Effector memory CD8-positive, alpha-beta T cell (primary cell): ENCODE measurements around the gene CEP250.
"Not testable (repeated sequence)": the region's sequence is repeated elsewhere in the genome, so short reads cannot be mapped to it uniquely, and the experiment has no call there.

Source experiments
- ATAC-seq: fragments of 150-1000 bp; cut with Tn5 transposase; replicated peaks from 2 replicates; pipeline ENCODE4 v1.10.0; 2021; ENCODE audit warnings: mild to moderate bottlenecking, moderate library complexity
- DNase-seq, 3 experiments: peaks; one replicate each; pipeline ENCODE4 v3.0.0; 2021
- H3K27ac Mint-ChIP-seq, 2 donors: one replicate each; pipeline ENCODE4 v1.8.0; 2022; ENCODE audit warnings: mild to moderate bottlenecking in 2 of 2, mixed read lengths in 2 of 2, moderate library complexity in 2 of 2
- H3K27me3 Mint-ChIP-seq, 2 donors: one replicate each; pipeline ENCODE4 v1.8.0; 2022; ENCODE audit warnings: mixed read lengths in 2 of 2
- H3K36me3 Mint-ChIP-seq: one replicate; pipeline ENCODE4 v1.8.0; 2022; ENCODE audit warnings: mild to moderate bottlenecking, moderate library complexity, mixed read lengths; ENCODE audit not compliant: insufficient read depth
- H3K4me1 Mint-ChIP-seq, 2 donors: one replicate each; pipeline ENCODE4 v1.8.0; 2022; ENCODE audit warnings: low read depth in 2 of 2, mixed read lengths in 2 of 2
- H3K4me3 Mint-ChIP-seq, 2 donors: one replicate each; pipeline ENCODE4 v1.8.0; 2022; ENCODE audit warnings: mild to moderate bottlenecking in 2 of 2, mixed read lengths in 2 of 2, moderate library complexity in 2 of 2
- H3K9me3 Mint-ChIP-seq, 2 donors: one replicate each; pipeline ENCODE4 v1.8.0; 2022; ENCODE audit warnings: mixed read lengths in 2 of 2

The CEP250 gene

DNA sequence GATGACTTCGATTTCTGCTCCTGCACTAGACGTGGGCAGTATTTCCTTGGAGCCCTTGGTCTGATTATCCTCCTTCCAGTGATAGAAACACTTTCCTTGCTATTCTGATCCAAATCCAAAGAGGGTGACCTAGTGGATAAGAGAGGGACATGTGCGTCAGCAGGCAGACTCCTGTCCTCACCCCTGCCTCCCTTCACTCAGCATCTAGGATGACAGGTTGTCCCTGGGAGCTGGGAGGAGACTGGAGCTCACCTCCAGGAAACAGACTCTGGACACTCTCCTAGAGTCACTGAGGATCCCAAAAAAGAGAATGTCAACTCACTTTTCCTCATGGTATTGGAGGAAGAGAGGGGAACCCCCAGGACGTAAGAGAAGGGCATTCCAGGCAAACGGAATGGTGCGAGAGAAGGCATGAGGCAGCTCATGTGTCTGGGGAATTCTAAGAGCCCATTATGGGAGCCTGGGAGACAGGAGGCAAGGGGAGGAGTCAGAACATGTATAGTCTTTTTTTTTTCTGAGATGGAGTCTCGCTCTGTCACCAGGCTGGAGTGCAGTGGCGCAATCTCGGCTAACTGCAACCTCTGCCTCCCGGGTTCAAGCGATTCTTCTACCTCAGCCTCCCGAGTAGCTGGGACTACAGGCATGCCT lies 71.8 kb downstream of the CEP250 start:
- no peaks in the 10 kb centered on the region for H3K9me3 Mint-ChIP-seq
- H3K27me3 Mint-ChIP-seq = no peaks in the 10 kb centered on the region
- no peak overlapping the region for H3K4me3 Mint-ChIP-seq
- DNase-seq = no peak
- no peaks in the 10 kb centered on the region for H3K36me3 Mint-ChIP-seq
- H3K27ac Mint-ChIP-seq = no peak overlapping the region
- ATAC-seq = no peak
- H3K4me1 Mint-ChIP-seq = no peaks in the 10 kb centered on the region

DNA sequence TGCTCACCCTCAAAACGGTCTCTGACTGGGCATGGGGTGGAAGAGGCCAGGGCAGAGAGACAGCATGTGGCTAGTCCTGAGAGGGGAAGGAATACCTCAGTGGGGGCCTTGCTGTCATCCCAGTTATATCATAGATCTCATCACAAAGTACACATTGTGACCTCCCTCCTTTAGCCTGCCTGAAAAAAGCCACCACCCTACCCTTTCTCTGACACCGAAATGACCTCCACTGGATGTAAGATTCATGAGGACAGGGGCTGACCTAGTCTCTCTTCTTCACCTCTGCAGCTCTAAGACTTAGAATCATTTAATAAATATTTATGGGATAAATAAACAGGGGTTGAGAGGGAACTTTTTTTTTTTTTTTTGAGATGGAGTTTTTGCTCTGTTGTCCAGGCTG lies 74.2 kb downstream of the CEP250 start, which contains the start of gene C20orf173:
Gene C20orf173 (minus strand): TSS at position 101 of the 400 bp plus-strand sequence. CDS start 279 bp downstream, outside the sequence.
- H3K27ac Mint-ChIP-seq = no peak within 1 kb of the TSS
- no peaks in the 10 kb centered on the region for H3K27me3 Mint-ChIP-seq
- H3K9me3 Mint-ChIP-seq = no peaks in the 10 kb centered on the region
- ATAC-seq (no peak), DNase-seq (no peak)
- no peaks in the 10 kb centered on the region for H3K36me3 Mint-ChIP-seq
- no peaks in the 10 kb centered on the region for H3K4me1 Mint-ChIP-seq
- H3K4me3 Mint-ChIP-seq = no peak within 1 kb of the TSS

DNA sequence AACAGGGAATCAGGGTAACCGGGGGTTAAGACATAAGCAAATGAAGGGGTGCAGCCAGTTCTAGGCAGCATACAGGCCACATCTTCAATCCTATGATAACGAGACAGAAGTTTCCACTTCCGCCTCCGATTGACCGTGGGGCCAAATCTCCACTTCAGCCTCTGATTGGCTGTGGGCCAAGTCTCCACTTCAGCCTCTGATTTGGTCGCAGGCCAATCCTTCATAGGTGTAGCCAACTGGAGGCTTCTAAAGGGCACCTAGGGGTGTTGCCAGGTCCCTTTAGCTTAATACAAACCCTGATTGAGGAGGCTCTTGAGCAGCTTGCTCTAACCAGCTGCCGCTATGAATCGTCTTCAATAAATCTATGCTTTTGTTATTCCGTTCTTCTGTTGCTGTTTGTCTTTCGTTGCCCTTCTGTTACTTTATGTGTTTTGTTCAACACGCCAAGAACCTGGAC lies 84.4 kb downstream of the CEP250 start:
- Mint-ChIP-seq H3K4me1 (peaks cover 11 to 13% of the 10 kb centered on the region in 2 donors), H3K27ac (no peak overlapping the region), H3K36me3 (peaks cover 4% of the 10 kb centered on the region), H3K9me3 (no peaks in the 10 kb centered on the region), H3K27me3 (no peaks in the 10 kb centered on the region), H3K4me3 (no peak overlapping the region)
- peak; percentile 21 for ATAC-seq
- DNase-seq = peak in 2 of 3 experiments; percentile 13 to 20

DNA sequence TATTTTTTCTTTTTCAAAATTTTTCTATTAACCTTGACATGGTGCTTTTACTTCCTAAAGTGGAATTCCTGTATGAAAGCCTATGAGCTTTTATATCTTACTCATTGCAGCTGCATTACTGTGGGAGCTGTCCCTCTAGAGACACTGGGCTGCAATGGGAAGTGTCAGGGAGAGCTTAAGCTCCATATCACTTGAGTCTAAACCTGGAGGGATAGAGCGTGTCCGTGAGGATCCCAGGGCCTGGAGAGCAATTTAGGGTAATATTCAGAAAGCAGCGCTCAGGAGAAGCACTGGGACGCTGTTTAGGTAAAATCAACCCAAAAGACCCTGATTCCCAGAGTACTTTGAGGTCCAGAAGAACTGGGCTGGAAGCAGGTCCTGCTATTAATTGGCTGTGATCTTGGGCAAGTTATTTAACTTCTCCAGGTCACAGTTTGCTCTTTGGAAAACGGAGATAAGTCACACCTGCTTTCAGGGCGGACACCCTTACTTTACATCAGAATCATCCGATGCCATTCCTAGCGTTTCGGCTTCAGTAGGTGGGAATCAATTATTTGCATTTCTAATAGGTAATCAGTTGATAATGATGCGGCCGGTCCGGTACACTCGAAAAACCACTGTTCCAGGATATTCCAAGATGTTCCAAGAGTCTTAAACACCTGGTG lies 85.9 kb downstream of the CEP250 start:
- ATAC-seq (no peak), DNase-seq (no peak)
- Mint-ChIP-seq H3K27me3 (no peaks in the 10 kb centered on the region), H3K27ac (peak overlapping the region; percentile 86 to 92), H3K9me3 (no peaks in the 10 kb centered on the region), H3K36me3 (peaks cover 6% of the 10 kb centered on the region), H3K4me3 (peak overlapping the region; percentile 86 to 92), H3K4me1 (peaks cover 11 to 13% of the 10 kb centered on the region in 2 donors)

DNA sequence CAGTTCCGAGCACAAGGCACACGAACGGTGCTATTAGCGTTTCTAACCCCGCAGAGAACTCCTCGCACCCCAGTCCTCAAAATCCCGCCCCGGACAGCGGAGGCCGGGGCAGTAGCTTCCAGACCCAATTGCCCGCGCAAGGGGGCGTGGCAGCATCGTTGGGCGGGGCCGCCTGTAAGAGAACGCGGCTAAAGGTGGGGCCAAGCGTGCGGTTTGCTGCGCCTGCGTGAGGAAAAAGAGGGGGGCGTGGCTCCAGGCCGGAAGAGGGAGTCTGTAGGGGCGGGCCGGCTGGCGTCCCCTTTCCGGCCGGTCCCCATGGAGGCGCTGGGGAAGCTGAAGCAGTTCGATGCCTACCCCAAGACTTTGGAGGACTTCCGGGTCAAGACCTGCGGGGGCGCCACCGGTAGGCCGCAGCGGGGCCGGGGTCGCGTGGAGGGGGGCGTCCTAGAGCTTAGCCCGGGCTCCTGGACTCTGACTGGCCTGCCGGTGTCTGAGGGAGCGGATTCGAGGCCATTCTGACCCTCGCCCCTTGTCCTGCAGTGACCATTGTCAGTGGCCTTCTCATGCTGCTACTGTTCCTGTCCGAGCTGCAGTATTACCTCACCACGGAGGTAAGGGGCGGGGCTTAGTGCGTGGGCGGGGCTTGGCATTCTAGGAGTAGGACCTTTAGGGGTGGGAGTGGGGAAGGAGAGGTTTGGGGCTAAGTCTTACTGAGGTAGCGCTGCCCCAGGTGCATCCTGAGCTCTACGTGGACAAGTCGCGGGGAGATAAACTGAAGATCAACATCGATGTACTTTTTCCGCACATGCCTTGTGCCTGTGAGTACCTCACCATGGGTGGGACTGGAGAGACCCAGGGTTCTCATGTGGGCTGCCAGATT lies 86.6 kb downstream of the CEP250 start, which contains the start of gene ERGIC3:
Gene ERGIC3 (plus strand): TSS at position 296 of the 880 bp plus-strand sequence. CDS start 20 bp downstream, at position 316.
- peaks cover 11 to 13% of the 10 kb centered on the region in 2 donors for H3K4me1 Mint-ChIP-seq
- H3K36me3 Mint-ChIP-seq = peaks cover 6% of the 10 kb centered on the region
- peak within 1 kb of the TSS; percentile 86 to 92 for H3K4me3 Mint-ChIP-seq

DNA sequence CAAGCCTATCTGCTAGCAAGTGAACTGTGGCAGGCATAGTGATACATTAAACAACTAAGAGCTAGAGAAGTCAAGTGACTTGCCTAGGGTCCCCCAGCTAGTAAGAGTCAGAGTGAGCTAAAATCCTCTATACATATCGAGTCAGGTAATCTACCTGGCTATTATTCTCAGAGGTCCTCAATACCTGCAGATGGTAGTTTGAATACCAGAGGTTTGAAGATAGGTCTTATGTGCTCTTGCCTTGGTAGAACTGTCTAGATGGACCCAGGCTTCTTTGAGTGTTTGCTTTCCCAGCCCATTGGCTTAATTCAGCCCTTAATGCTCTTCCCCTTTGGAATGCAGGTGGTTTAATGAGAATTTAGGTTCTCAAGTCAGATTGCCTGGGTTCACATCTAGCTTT lies 87.6 kb downstream of the CEP250 start:
- DNase-seq (no peak), ATAC-seq (no peak)
- Mint-ChIP-seq H3K4me3 (peak overlapping the region; percentile 86 to 92), H3K36me3 (peaks cover 6% of the 10 kb centered on the region), H3K27me3 (no peaks in the 10 kb centered on the region), H3K27ac (peak overlapping the region; percentile 86 to 92), H3K4me1 (peaks cover 11 to 13% of the 10 kb centered on the region in 2 donors), H3K9me3 (no peaks in the 10 kb centered on the region)

More for the DNA sequence above, 86.6 kb downstream of the CEP250 start, which contains the start of gene ERGIC3:
- Mint-ChIP-seq H3K9me3 (no peaks in the 10 kb centered on the region), H3K27ac (peak within 1 kb of the TSS; percentile 86 to 92), H3K27me3 (no peaks in the 10 kb centered on the region)
- DNase-seq = peak; percentile 96 to 97 (median 96)
- peak; percentile 97 for ATAC-seq

DNA sequence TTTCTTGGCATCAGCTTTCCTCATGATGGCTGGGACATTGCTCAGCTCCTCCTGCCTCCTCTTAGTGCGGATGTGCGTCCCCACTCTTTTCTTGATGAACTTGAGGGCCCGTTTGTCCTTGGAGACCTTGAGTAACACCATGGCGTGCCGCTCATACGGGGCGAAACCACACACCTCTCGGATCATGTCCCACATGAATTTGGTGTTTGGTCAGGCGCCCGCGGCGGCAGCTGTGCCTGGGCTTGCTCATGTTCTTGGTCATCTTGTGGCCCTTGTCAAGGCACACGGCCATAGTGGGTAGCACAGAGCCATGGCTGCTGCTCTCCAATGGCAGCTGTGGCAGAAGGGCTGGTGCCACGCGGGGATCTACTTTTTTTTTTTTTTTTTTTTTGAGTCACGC lies 89.0 kb downstream of the CEP250 start:
- peaks cover 11 to 13% of the 10 kb centered on the region in 2 donors for H3K4me1 Mint-ChIP-seq
- H3K9me3 Mint-ChIP-seq = no peaks in the 10 kb centered on the region
- H3K4me3 Mint-ChIP-seq = no peak overlapping the region
- H3K27me3 Mint-ChIP-seq = no peaks in the 10 kb centered on the region
- DNase-seq (no peak), ATAC-seq (no peak)
- H3K27ac Mint-ChIP-seq = no peak overlapping the region
- peaks cover 13% of the 10 kb centered on the region for H3K36me3 Mint-ChIP-seq

DNA sequence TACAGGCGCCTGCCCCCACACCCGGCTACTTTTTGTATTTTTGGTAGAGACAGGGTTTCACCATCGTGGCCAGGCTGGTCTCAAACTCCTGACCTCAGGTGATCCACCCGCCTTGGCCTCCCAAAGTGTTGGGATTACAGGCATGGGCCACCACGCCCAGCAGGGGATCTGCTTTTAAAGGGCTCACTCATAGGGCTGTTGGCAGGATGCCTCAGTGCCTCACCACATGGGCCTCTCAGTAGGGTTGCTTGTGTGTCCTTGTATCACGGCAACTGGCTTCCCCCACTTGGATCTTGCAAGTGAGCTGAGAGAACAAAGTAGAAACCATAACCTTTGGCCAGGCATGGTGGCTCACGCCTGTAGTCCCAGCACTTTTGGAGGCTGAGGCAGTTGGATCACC lies 89.5 kb downstream of the CEP250 start:
- H3K4me3 Mint-ChIP-seq, ATAC-seq, H3K27ac Mint-ChIP-seq, H3K9me3 Mint-ChIP-seq, H3K27me3 Mint-ChIP-seq, DNase-seq: not testable (repeated sequence)
- H3K36me3 Mint-ChIP-seq = peaks cover 18% of the 10 kb centered on the region
- H3K4me1 Mint-ChIP-seq = peaks cover 11 to 13% of the 10 kb centered on the region in 2 donors

DNA sequence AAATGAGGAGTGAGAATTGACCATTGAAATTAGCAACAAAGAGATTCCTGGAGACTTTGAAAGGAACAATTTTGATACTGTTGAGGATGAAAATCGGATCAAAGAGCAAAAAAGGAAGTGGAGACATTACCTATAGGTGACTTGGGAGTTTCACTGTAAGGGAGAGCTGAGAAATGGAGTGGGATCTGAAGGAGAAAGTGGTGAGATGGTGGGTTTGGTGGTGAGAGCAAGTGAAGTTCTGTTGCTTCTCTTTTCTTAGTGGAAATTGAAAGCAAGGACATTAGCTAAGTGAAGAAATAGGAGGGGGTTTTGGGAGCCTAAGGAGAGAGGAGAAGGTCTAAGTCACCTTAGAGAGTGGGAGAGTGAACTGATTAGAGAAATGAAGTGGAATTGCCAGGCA lies 90.7 kb downstream of the CEP250 start:
- ATAC-seq = no peak

DNA sequence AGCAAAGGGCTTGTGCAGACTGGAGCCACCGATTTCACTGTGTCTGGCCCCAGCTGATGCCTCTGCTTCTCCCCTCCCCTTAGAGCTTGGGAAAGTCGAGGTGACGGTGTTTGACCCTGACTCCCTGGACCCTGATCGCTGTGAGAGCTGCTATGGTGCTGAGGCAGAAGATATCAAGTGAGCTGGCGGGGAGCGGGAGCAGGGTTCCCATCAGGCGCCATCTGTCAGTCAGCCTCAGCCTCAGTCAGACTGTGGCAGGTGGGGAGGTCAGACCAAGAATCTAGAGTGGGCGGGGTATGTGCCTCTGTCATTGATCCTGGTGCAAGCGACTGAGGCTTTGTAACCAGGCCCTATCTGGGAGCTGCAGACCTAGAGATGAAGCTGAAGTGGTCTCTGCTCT lies 91.9 kb downstream of the CEP250 start:
- Mint-ChIP-seq H3K4me3 (no peak overlapping the region), H3K4me1 (peaks cover 6 to 12% of the 10 kb centered on the region in 2 donors), H3K36me3 (peaks cover 20% of the 10 kb centered on the region), H3K27ac (no peak overlapping the region), H3K9me3 (no peaks in the 10 kb centered on the region), H3K27me3 (no peaks in the 10 kb centered on the region)
- DNase-seq (no peak), ATAC-seq (no peak)

More for the DNA sequence above, 90.7 kb downstream of the CEP250 start:
- H3K4me1 Mint-ChIP-seq = peaks cover 11 to 13% of the 10 kb centered on the region in 2 donors
- H3K4me3 Mint-ChIP-seq = no peak overlapping the region
- no peaks in the 10 kb centered on the region for H3K27me3 Mint-ChIP-seq
- DNase-seq = no peak
- no peaks in the 10 kb centered on the region for H3K9me3 Mint-ChIP-seq
- no peak overlapping the region for H3K27ac Mint-ChIP-seq
- peaks cover 20% of the 10 kb centered on the region for H3K36me3 Mint-ChIP-seq

DNA sequence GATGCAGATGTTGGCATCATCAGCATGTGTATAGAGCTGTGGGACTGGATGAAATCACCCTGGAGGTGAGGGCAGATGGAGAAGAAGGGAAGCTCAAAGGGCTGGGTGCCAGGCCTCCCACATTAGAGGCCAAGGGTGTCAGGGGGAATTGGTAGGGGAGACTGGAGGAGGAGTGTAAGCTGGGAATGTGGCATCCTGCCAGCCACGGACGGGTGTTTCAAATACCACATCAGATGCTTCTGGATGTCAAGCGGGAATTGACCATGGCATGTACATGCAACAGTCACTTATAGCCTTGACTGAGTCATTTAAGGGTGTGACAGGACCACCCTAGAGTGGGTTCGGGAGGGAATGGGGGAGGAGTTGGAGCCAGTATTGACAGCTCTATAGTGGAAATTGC lies 96.1 kb downstream of the CEP250 start:
- no peak for ATAC-seq
- Mint-ChIP-seq H3K4me1 (no peaks in the 10 kb centered on the region), H3K4me3 (no peak overlapping the region), H3K27me3 (no peaks in the 10 kb centered on the region), H3K9me3 (no peaks in the 10 kb centered on the region), H3K27ac (no peak overlapping the region), H3K36me3 (peaks cover 18% of the 10 kb centered on the region)
- no peak for DNase-seq

DNA sequence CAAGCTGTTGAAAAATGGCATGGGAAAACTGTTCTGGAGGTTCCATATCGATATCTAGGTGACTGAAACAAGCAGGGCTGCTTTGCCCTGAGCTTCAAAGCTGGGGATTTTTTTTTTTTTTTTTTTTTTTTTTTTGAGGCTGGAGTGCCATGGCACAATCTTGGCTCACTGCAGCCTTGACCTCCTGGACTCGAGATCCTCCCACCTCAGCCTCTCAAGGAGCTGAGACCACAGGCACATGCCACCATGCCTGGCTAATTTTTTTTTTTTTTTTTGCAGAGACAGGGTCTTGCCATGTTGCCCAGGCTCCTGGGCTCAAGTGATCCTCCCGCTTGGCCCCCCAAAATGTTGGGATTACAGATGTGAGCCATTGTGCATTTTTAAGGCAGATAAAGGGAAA lies 97.5 kb downstream of the CEP250 start:
- Mint-ChIP-seq H3K27ac (no peak overlapping the region), H3K9me3 (no peaks in the 10 kb centered on the region), H3K4me1 (no peaks in the 10 kb centered on the region), H3K27me3 (no peaks in the 10 kb centered on the region), H3K36me3 (peaks cover 18% of the 10 kb centered on the region), H3K4me3 (no peak overlapping the region)
- DNase-seq (no peak), ATAC-seq (no peak)

DNA sequence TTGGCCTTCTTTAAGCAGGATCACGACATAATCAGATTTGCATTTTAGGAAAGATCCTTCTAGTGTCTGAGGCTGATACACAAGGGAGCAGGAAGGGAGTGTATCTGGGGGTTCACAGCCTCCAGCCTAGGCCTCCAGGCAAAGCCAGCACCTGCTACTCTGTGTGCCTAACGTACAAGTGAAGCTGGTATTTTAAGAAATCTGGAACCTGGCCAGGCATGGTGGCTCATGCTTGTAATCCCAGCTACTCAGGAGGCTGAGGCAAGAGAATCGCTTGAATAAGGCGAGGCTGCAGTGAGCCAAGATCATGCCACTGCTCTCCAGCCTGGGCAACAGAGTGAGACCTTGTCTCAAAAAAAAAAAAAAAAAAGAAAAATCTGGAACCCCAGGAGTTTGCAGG lies 100.1 kb downstream of the CEP250 start:
- H3K4me3 Mint-ChIP-seq, DNase-seq, ATAC-seq, H3K4me1 Mint-ChIP-seq, H3K9me3 Mint-ChIP-seq, H3K27ac Mint-ChIP-seq, H3K27me3 Mint-ChIP-seq, H3K36me3 Mint-ChIP-seq: not testable (repeated sequence)
